Lower lobe of right lung (tissue), 2 donors: ENCODE results near the gene ALDH1B1. TPM values are rescaled to one million over a fixed set of nuclear protein-coding genes. Genes with fewer than 3 reads are reported as not detected.

ENCODE experiments used
- ATAC-seq, 2 donors: fragments of 200-7000 bp; cut with Tn5 transposase; one replicate each; pipeline ENCODE4 v1.9.1; 2020 to 2022; ENCODE audit warnings: mild to moderate bottlenecking in 2 of 2, moderate library complexity in 2 of 2
- DNase-seq: peaks from one replicate; pipeline ENCODE4 v3.0.0-alpha.2; 2020
- H3K27ac ChIP-seq: fragments of 200-600 bp; one replicate; pipeline ENCODE4 v1.8.0; 2022
- H3K27me3 ChIP-seq: fragments of 200-600 bp; one replicate; pipeline ENCODE4 v1.8.0; 2022; ENCODE audit warnings: low read depth
- H3K36me3 ChIP-seq: fragments of 200-600 bp; one replicate; pipeline ENCODE4 v1.8.0; 2022; ENCODE audit warnings: mild to moderate bottlenecking
- H3K4me1 ChIP-seq: fragments of 200-600 bp; one replicate; pipeline ENCODE4 v1.8.0; 2022
- H3K4me3 ChIP-seq: fragments of 200-600 bp; one replicate; pipeline ENCODE4 v1.8.0; 2022; ENCODE audit warnings: mild to moderate bottlenecking
- H3K9me3 ChIP-seq: fragments of 200-600 bp; one replicate; pipeline ENCODE4 v1.8.0; 2022
- CTCF ChIP-seq: fragments of 200-600 bp; IDR thresholded peaks from one replicate; pipeline ENCODE4 v1.8.0; 2022; ENCODE audit warnings: antibody characterized with exemption, mild to moderate bottlenecking
- intact Hi-C: fragments of 100-400 bp; cut with DNase I; formaldehyde crosslinking; loops from one replicate; pipeline ENCODE4 v1.11.0; 2022
- total RNA-seq: library from RNA; stranded (reverse); fragmentation: NEBNext Ultra II Directional; extraction: Animal tissue kit (Norgen Biotek cat#: 25700); gene quantifications from one replicate; pipeline ENCODE4 v1.2.1, GENCODE V29; 2021
- donor health status: DM: no; HTN: yes; CAD: no; lungs with severe emphysema.

Gene ALDH1B1
- total RNA-seq, 1 donor from 2014 or later, result 10.8 TPM

DNA sequence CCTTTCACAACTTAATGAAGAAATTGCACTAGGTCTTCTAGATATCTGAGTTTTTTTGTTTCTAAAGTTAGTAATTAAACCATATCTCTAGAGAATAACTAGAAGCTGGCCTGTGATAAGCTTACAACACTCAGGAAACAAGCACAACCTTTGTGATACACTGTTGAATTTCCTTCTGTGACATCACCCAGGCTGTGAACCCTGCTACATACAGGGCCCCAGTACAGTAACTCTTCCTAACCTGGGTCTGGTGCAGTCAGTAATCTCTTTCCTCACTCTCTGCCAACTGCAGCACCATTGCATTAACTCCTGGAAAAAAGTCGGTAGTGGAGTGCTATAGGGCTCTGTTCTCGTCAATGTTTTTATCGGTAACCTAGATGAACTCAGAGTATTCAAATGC, 42.4 kb downstream of the ALDH1B1 start:
- no peak for TF ChIP-seq CTCF
- DNase-seq, result no peak
- peaks cover 5% of the 10 kb centered on the region for H3K4me1 ChIP-seq
- no peak overlapping the region for H3K4me3 ChIP-seq
- ATAC-seq, result no peak
- no peaks in the 10 kb centered on the region for H3K9me3 ChIP-seq
- intact Hi-C loops, result no loop called here
- H3K36me3 ChIP-seq, result no peaks in the 10 kb centered on the region
- H3K27me3 ChIP-seq, result peaks cover 3% of the 10 kb centered on the region
- no peak overlapping the region for H3K27ac ChIP-seq

GRCh38 chr9:38435521-38435920, 43.0 kb downstream of the ALDH1B1 start:
- no peak for ATAC-seq
- H3K27ac ChIP-seq, result no peak overlapping the region
- intact Hi-C loops, result no loop called here

GRCh38 chr9:38436708-38437107, 44.2 kb downstream of the ALDH1B1 start:
- ATAC-seq, result no peak
- no peak for TF ChIP-seq CTCF
- intact Hi-C loops, result no loop called here
- H3K4me3 ChIP-seq, result no peak overlapping the region
- peak overlapping the region; percentile 22 for H3K27ac ChIP-seq
- H3K9me3 ChIP-seq, result no peaks in the 10 kb centered on the region
- H3K36me3 ChIP-seq, result no peaks in the 10 kb centered on the region
- DNase-seq, result no peak
- peaks cover 5% of the 10 kb centered on the region for H3K4me1 ChIP-seq
- no peaks in the 10 kb centered on the region for H3K27me3 ChIP-seq

More at GRCh38 chr9:38435521-38435920, 43.0 kb downstream of the ALDH1B1 start:
- no peaks in the 10 kb centered on the region for H3K9me3 ChIP-seq
- no peak for DNase-seq
- H3K4me3 ChIP-seq, result no peak overlapping the region
- H3K27me3 ChIP-seq, result no peaks in the 10 kb centered on the region
- no peaks in the 10 kb centered on the region for H3K36me3 ChIP-seq
- H3K4me1 ChIP-seq, result peaks cover 5% of the 10 kb centered on the region
- no peak for TF ChIP-seq CTCF

- ATAC-seq (peak; percentile 74 to 87), DNase-seq (no peak)
- no peaks in the 10 kb centered on the region for H3K36me3 ChIP-seq
- intact Hi-C loops, result no loop called here
- H3K4me1 ChIP-seq, result peaks cover 5% of the 10 kb centered on the region
- H3K4me3 ChIP-seq, result no peak overlapping the region
- H3K27ac ChIP-seq, result peak overlapping the region; percentile 22
- TF ChIP-seq CTCF, result no peak
- peaks cover 3% of the 10 kb centered on the region for H3K27me3 ChIP-seq
- no peaks in the 10 kb centered on the region for H3K9me3 ChIP-seq
Observed at GRCh38 chr9:38437193-38437823, 44.8 kb downstream of the ALDH1B1 start.

GRCh38 chr9:38439291-38439915, 46.9 kb downstream of the ALDH1B1 start:
- TF ChIP-seq CTCF, result no peak
- intact Hi-C loops, result no loop called here
- Histone ChIP-seq H3K27me3 (peaks cover 7% of the 10 kb centered on the region), H3K9me3 (no peaks in the 10 kb centered on the region), H3K4me1 (peaks cover 5% of the 10 kb centered on the region), H3K4me3 (no peak overlapping the region), H3K36me3 (no peaks in the 10 kb centered on the region), H3K27ac (no peak overlapping the region)
- ATAC-seq, result no peak
- DNase-seq, result no peak
